Keratinocyte (primary cell): ENCODE results near the gene TET2.

Source experiments
- CTCF ChIP-seq, 3 experiments: IDR thresholded peaks in 1 of 3; conservative IDR thresholded peaks in 1 of 3; optimal IDR thresholded peaks in 1 of 3; 2 replicates in 2 of 3; 3 replicates in 1 of 3; pipeline versions ENCODE3 to v1.5.1; 2011; ENCODE audit warnings: low read length in 3 of 3, mild to moderate bottlenecking in 3 of 3, moderate library complexity in 2 of 3, control low read depth in 1 of 3, inconsistent platforms in 1 of 3; ENCODE audit not compliant: insufficient read depth in 2 of 3; ENCODE audit errors: extremely low read depth in 1 of 3
- EZH2 ChIP-seq: IDR thresholded peaks from one replicate; pipeline ENCODE4 v1.6.1; 2012; ENCODE audit warnings: inconsistent platforms, mild to moderate bottlenecking, low read length, moderate library complexity

- TF ChIP-seq CTCF (optimal IDR thresholded peaks at IDR 0.05 in 1 of 3, IDR thresholded peaks at IDR 0.05 in 1 of 3, conservative IDR thresholded peaks at IDR 0.05 in 1 of 3; ENCODE audit: extremely low read depth in 1 of 3, insufficient read depth in 2 of 3, low read length in 3 of 3) (no peak), EZH2 (no peak)
Measured at GRCh38 chr4:105273230-105273629, 126.6 kb downstream of the TET2 start.
